Esophagus (tissue), 2 donors: ENCODE measurements around the gene COPS4. TPM values are rescaled to one million over a fixed set of nuclear protein-coding genes. Genes with fewer than 3 reads are reported as not detected.
"Not testable (repeated sequence)": the region's sequence is repeated elsewhere in the genome, so short reads cannot be mapped to it uniquely, and the experiment has no call there.

Experiments used
- H3K27ac ChIP-seq, 2 donors: one replicate each; pipeline ENCODE4 v1.5.1; 2013; ENCODE audit warnings: low read depth in 2 of 2, mild to moderate bottlenecking in 2 of 2, inconsistent platforms in 1 of 2, low read length in 1 of 2, moderate library complexity in 1 of 2
- H3K27me3 ChIP-seq, 2 donors: one replicate each; pipeline ENCODE4 v1.6.1; 2013; ENCODE audit warnings: low read length in 2 of 2, control low read depth in 1 of 2, mild to moderate bottlenecking in 1 of 2; ENCODE audit not compliant: insufficient read depth in 2 of 2, control insufficient read depth in 1 of 2
- H3K36me3 ChIP-seq, 2 donors: one replicate each; pipeline ENCODE4 v1.6.1; 2013; ENCODE audit warnings: low read length in 1 of 2; ENCODE audit not compliant: control insufficient read depth in 2 of 2, insufficient read depth in 2 of 2
- H3K4me1 ChIP-seq, 2 donors: one replicate each; pipeline ENCODE4 v1.6.1; 2013; ENCODE audit warnings: low read length in 1 of 2; ENCODE audit not compliant: control insufficient read depth in 2 of 2, insufficient read depth in 2 of 2
- H3K4me3 ChIP-seq, 2 donors: one replicate each; pipeline ENCODE4 v1.5.1; 2013; ENCODE audit warnings: low read length in 2 of 2, mild to moderate bottlenecking in 2 of 2, low read depth in 1 of 2, moderate library complexity in 1 of 2
- H3K9me3 ChIP-seq, 2 donors: one replicate each; pipeline ENCODE4 v1.6.1; 2013; ENCODE audit warnings: mild to moderate bottlenecking in 2 of 2, low read depth in 1 of 2, low read length in 1 of 2, moderate library complexity in 1 of 2; ENCODE audit not compliant: control insufficient read depth in 2 of 2, insufficient read depth in 1 of 2
- WGBS, 2 donors: extraction: QIAGEN DNeasy Blood & Tissue Kit; methylation state at CpG; one replicate each; pipeline ENCODE4 v1.1.7; 2013; 5-methylcytosine and 5-hydroxymethylcytosine counted together
- polyA plus RNA-seq, 2 donors: library from polyadenylated mRNA; stranded (reverse); fragments of 200-250 nt; gene quantifications; one replicate each; pipeline ENCODE4 v1.2.3, GENCODE V29; 2013
- donor health status: healthy with polysubstance abuse.
- donor health status: Bipolar disorder and iron deficiency.

COPS4 gene
- polyA plus RNA-seq, 2 donors = 9.8 to 25.4 TPM

GRCh38 chr4:83022724-83023450 lies 12.1 kb upstream of the COPS4 start:
- H3K4me1 ChIP-seq = no peaks in the 10 kb centered on the region
- H3K9me3 ChIP-seq = peaks cover 2 to 3% of the 10 kb centered on the region in 2 donors
- no peak overlapping the region for H3K27ac ChIP-seq
- no peaks in the 10 kb centered on the region for H3K36me3 ChIP-seq
- H3K4me3 ChIP-seq = no peak overlapping the region
- 77 to 87% methylated on average over 2 of the region's 2 CpGs for WGBS, 2 donors
- no peaks in the 10 kb centered on the region for H3K27me3 ChIP-seq

- not testable (repeated sequence) for H3K27me3 ChIP-seq, H3K27ac ChIP-seq, H3K36me3 ChIP-seq, H3K4me1 ChIP-seq, H3K9me3 ChIP-seq, H3K4me3 ChIP-seq
- 94 to 96% methylated on average over 1 of the region's 1 CpG for WGBS, 2 donors
Observed at GRCh38 chr4:83023599-83023998, 11.4 kb upstream of the COPS4 start.

DNA sequence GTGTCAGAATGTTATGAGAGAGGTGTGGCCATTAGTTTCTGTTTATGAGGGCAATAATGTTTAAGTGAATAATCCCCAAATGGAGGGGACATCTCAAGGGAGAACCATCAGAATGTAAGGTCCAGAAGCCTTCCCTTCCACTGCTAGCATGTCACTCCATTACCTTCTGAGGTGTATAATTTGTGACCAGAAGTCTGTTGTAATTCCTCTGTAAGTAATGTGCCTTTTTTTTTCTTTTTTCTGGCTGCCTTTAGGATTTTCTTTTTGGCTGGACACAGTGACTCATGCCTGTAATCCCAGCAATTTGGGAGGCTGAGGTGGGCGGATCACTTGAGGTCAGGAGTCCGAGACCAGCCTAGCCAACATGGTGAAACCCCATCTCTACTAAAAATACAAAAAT lies 10.8 kb upstream of the COPS4 start:
- H3K9me3 ChIP-seq = peaks cover 2 to 3% of the 10 kb centered on the region in 2 donors
- 75 to 79% methylated on average over 2 of the region's 2 CpGs for WGBS, 2 donors
- H3K4me1 ChIP-seq = no peaks in the 10 kb centered on the region
- no peaks in the 10 kb centered on the region for H3K36me3 ChIP-seq
- no peaks in the 10 kb centered on the region for H3K27me3 ChIP-seq
- no peak overlapping the region for H3K27ac ChIP-seq
- H3K4me3 ChIP-seq = no peak overlapping the region

DNA sequence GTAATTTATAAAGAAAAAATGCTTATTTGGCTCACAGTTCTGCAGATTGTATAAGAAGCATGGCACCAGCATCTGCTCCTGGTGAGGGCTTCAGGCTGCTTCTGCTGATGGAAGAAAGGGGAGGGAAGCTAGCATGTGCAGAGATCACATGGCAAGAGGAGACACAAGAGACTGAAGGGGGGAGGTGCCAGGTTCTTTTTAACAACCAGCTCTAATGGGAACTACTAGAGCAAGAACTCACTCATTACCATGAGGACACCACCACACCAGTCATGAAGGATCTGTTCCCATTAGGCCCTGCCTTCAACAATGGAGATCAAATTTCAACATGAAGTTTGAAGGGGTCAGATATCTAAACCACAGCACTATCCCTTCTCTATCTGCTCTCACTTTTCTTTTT lies 9.4 kb upstream of the COPS4 start:
- peaks cover 2 to 3% of the 10 kb centered on the region in 2 donors for H3K9me3 ChIP-seq

DNA sequence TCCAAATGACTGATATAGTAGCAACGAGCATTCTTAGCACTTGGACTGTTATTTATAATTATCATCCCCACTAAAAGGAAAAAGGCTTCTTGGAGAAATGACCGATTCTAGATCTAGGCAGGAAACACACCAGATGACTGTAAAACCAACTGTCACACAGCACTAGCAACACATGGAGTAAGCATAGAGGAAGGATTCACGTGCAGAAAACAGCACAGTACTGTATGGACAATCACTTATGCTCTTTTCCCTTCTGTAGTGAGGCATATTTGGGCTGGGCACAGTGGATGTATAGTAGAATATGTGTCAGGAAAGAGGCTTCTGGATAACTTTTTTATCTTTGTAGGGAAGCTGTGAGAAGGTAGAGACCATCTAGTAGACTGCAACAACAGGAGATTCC lies 6.0 kb upstream of the COPS4 start:
- Histone ChIP-seq H3K9me3 (peaks cover 2 to 3% of the 10 kb centered on the region in 2 donors), H3K36me3 (no peaks in the 10 kb centered on the region), H3K27ac (no peak overlapping the region), H3K4me1 (no peaks in the 10 kb centered on the region), H3K27me3 (no peaks in the 10 kb centered on the region), H3K4me3 (no peak overlapping the region)
- WGBS, 2 donors = 47 to 57% methylated on average over 3 of the region's 3 CpGs

More for the DNA sequence above, 9.4 kb upstream of the COPS4 start:
- H3K27me3 ChIP-seq = no peaks in the 10 kb centered on the region
- no peaks in the 10 kb centered on the region for H3K36me3 ChIP-seq
- no peak overlapping the region for H3K4me3 ChIP-seq
- H3K4me1 ChIP-seq = no peaks in the 10 kb centered on the region
- no peak overlapping the region for H3K27ac ChIP-seq

DNA sequence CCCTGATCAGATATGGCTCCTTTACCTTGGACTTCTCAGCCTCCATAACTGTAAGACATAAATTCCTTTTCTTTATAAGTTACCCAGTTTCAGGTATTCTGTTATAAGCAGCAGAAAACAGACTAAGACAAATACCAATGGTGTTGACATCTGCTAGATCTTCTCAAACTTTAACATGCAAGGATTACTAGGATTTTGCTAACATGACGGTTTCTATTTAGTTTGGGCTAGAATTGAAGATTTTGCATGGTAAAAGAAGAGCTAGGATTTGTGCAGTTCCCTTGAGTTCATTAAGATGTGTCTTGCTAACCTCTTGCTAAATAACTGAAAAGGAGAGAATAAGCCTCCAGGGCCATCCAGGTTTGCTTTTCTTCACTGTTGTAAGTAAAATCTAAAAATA lies 5.3 kb upstream of the COPS4 start:
- Histone ChIP-seq H3K9me3 (peaks cover under 1 to 2% of the 10 kb centered on the region in 2 donors), H3K4me1 (no peaks in the 10 kb centered on the region), H3K36me3 (no peaks in the 10 kb centered on the region), H3K27ac (no peak overlapping the region), H3K27me3 (no peaks in the 10 kb centered on the region), H3K4me3 (no peak overlapping the region)
- 78 to 79% methylated on average over 1 of the region's 1 CpG for WGBS, 2 donors

GRCh38 chr4:83036991-83037665 lies 2.1 kb downstream of the COPS4 start:
- peaks cover 0 to 2% of the 10 kb centered on the region in 2 donors for H3K4me1 ChIP-seq
- no peaks in the 10 kb centered on the region for H3K27me3 ChIP-seq
- peak overlapping the region in 1 of 2 donors; percentile 31 for H3K27ac ChIP-seq
- 54 to 70% methylated on average over 5 of the region's 5 CpGs for WGBS, 2 donors
- no peaks in the 10 kb centered on the region for H3K36me3 ChIP-seq
- H3K9me3 ChIP-seq = no peaks in the 10 kb centered on the region
- H3K4me3 ChIP-seq = peak overlapping the region in 1 of 2 donors; percentile 11

DNA sequence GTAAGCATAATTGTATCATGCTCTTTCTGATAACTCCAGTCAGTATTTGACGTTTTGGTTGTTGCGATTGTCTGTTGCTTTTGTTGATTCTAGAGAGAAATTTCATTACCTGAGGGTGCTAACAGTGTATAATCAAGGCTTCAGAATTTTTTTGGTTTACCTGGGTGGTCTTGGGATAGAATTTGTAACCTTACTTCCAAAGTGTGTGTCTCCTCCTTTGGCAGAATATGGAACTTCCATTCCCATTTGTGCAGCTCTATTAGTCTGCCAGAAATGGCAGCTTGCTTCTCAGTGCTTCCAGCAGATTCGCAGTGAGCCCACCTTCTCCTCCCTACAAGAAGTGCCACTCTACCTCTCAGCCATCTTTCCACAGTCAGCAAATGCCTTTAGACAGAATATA lies 5.3 kb downstream of the COPS4 start:
- Histone ChIP-seq H3K9me3 (no peaks in the 10 kb centered on the region), H3K36me3 (no peaks in the 10 kb centered on the region), H3K4me1 (peaks cover 0 to 2% of the 10 kb centered on the region in 2 donors), H3K27me3 (no peaks in the 10 kb centered on the region), H3K4me3 (no peak overlapping the region), H3K27ac (no peak overlapping the region)
- 87 to 92% methylated on average over 3 of the region's 3 CpGs for WGBS, 2 donors

DNA sequence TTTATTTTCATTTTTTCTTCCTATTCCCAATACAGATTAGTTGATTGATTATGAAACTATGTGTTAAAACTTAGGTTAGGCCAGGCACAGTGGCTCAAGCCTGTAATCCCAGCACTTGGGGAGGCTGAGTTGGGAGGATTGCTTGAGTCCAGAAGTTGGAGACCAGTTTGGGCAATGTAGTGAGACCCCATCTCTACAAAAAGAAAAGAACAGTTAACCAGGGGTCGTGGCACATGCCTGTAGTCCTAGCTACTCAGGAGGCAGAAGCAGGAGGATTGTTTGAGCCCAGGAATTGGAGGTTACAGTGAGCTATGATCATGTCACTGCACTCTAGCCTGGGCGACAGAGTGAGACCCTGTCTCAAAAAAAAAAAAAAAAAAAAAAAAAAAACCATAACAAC lies 8.2 kb downstream of the COPS4 start:
- not testable (repeated sequence) for H3K4me1 ChIP-seq, H3K27me3 ChIP-seq, H3K9me3 ChIP-seq, H3K36me3 ChIP-seq, H3K4me3 ChIP-seq, H3K27ac ChIP-seq
- 100% methylated on average over 2 of the region's 2 CpGs for WGBS, 2 donors
